NCI-H2171 (cell line): Measurements from ENCODE around the gene ATP5PO.
A peak's percentile ranks its signal among the peaks of the same experiment; 100 is the strongest.
"Not testable (repeated sequence)": the region's sequence is repeated elsewhere in the genome, so short reads cannot be mapped to it uniquely, and the experiment has no call there.

ENCODE experiments used
- DNase-seq: peaks from one replicate; lab custom pipeline; 2025; lab: John Stamatoyannopoulos, UW

ATP5PO gene

DNA sequence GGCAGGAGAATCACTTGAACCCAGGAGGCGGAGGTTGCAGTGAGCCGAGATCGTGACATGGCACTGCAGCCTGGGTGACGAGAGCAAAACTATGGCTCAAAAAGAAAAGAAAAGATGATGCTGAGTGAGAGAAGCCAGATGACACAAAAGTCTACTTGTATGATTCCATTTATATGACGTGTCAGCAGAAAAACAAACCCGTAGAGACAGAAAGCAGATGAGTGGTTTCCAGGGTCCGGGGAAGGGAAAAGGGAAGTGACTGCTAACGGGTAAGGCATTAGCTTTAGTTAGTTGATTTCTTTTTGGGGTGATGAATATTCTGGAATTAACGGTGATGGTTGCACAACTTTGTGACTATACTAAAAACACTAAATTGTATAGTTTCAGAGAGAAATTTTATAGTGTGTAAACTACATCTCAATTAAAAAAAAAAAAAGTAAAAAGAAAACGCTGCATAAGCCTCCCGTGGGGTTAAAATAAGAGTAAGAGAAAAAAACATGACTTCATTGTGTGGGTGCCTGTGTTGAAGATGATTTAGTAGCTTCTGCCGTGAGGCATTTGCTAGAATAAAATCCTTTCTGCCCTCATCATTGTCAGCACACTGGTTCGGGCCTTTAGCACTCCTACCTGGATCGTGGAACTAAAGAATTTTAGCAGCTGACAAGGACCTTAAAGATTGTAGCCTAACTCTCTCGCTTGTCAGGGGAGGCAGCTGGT is 24.7 kb upstream of the ATP5PO start:
- no peak for DNase-seq

DNA sequence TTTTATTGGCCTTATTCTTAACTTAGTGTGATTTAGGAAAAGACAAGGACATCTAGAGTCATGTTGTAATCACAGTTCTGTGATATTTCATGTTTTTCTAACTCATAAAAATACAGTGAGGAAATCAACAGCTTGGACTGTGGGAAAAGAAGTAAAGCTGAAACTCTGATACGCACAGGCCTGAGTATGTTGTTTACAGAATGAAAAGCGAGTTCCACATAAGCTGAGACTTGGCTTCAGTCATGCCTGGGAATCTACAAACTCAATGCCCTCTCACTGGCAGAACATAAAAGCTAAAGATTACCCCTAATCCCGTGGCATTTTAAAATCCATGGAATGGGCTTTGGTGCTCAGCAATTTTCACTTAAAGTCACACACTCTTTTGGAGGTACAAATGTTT is 23.6 kb upstream of the ATP5PO start:
- no peak for DNase-seq

DNA sequence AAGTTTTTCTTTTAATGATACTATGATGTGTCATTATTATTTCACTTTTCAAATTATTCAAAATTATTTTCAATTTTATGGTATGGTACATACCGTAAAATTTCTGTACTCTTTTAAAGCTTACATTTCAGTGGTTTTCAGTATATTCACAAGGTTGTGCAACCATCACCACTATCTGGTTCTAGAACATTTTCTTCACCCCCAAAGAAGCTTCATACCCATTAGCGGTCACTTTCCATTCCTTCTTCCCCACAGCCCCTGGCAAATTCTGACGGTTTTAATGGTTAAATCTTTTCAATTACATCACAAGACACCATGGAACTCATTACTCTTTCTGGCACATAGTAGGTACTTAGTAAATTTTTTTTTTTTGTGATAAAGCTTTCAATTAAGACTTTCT is 22.8 kb upstream of the ATP5PO start:
- DNase-seq: no peak

DNA sequence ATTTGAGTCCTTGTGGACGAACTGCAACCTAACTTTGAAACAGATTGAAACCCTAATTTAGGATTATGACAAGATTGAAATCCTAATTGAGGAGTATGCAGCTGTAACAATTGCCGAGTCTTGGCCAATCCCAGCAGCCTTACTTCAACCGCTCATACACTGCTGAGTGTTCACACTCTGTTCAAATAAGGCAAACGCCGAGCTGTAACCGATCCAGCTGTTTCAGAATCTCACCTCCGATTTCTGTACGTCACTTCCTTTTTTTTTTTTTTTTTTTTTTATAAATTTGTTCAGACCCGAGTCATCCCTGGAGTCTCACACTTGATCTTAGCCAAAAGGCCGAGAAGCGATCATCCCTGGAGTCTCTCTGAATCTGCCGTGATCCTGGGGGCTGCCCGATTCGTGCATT is 22.3 kb upstream of the ATP5PO start:
- DNase-seq: no peak

DNA sequence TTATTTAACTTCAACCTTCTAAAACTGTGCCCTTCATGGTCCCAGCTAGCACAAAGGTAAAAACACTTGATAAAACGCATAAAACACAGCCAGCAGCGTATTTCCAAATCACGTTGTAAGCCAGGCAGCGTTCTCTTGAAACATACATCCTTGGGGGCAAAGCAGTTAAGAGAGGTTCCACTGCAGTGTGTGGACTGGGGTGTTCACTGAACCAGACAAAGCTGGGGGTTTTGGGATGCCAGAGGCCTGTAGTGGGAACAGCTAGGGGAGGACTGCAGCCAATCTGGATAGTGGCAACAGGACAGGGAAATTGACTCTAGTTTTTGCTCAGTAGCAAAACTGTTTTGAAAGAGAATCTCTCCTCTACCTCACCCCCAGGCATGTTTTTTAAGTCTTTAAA is 21.5 kb upstream of the ATP5PO start:
- no peak for DNase-seq

DNA sequence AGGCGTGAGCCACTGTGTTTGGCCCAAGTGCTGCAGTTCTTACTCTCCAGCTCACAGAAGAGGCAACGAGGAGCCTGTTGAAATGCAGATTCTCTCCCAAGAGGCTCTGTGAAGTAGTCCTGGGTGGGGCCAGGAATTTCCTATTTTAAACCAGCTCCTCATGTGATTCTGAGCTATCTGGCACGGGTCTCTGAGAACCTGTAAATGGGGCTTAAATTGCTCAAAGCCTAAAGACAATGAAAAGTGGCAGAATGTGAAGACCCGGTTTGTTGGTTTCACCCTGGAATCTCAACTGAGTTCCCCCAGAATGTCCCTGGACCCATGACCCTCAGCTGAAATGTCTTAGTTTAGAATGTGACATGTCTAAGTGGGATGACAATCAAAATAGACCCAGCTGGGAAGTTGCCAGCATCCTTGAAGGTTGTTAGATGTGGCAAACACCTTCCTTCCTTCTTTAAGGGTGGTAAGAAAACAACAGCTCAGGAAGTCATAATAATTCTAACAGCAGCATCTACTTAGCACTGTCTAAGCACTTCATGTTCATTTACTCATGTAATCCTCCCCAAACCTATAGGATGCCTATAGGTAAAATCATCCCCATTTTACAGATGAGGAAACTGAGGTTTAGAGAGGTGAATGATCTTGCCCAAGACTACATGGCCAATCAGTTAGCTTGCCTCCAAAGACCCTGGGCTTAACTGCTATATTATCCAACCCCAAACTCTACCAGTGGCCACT is 20.9 kb upstream of the ATP5PO start:
- DNase-seq: no peak

DNA sequence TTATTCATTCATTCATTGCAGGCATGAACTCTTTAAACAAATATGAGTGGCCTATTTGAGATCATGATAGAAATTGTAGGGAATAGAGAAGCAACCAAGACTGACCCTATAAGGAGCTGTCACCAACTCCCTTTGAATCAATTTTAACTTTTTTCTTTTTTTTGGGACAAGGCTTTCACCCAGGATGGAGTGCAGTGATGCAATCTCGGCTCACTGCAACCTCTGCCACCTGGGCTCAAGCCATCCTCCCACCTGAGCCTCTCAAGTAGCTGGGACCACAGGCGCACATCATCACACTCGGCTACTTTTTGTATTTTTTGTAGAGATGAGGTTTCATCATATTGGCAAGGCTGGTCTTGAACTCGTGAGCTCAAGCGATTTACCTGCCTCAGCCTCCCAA is 17.1 kb upstream of the ATP5PO start:
- DNase-seq: no peak

DNA sequence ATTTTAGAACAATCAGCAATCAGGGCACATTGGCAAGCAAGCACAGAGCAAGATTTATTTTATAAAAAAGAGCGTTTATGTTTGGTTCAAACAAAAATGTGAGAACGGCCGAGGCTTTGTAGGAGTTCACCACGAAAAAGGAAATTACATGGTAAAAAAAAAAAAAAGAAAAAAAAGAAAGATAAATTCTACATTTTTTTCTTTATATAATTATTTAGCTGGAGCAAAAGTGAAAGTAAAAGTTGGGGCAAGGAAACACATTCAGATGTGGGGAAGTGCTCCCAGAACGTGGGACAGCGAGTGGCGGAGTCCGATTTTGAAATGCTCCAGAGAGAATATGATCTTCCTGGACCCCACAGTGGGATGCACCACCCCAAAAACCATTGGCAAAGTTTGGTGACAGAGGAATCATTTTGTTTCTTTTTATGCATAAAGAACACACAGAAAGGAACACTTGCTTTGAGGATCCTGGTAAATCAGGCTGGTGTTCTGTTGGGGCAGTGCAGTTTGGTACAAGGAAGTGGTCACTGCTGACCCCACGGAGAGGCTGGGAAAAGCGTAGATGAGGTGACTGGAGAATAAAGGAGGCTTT is 16.3 kb upstream of the ATP5PO start:
- DNase-seq: no peak

DNA sequence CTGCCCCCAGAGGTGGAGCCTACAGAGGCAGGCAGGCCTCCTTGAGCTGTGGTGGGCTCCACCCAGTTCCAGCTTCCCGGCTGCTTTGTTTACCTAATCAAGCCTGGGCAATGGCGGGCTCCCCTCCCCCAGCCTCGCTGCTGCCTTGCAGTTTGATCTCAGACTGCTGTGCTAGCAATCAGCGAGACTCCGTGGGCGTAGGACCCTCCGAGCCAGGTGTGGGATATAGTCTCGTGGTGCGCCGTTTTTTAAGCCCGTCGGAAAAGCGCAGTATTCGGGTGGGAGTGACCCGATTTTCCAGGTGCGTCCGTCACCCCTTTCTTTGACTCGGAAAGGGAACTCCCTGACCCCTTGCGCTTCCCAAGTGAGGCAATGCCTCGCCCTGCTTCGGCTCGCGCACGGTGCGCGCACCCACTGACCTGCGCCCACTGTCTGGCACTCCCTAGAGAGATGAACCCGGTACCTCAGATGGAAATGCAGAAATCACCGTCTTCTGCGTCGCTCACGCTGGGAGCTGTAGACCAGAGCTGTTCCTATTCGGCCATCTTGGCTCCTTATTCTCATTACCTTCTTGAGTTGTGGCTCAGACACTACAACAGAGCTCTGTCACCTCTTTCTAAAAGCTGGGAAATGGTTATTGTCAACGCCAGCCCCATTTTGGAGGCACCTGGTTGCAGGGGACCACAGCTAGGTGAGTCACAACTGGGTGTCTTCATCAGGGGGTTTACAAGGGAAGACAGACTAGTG is 15.6 kb upstream of the ATP5PO start:
- peak; percentile 20 for DNase-seq

DNA sequence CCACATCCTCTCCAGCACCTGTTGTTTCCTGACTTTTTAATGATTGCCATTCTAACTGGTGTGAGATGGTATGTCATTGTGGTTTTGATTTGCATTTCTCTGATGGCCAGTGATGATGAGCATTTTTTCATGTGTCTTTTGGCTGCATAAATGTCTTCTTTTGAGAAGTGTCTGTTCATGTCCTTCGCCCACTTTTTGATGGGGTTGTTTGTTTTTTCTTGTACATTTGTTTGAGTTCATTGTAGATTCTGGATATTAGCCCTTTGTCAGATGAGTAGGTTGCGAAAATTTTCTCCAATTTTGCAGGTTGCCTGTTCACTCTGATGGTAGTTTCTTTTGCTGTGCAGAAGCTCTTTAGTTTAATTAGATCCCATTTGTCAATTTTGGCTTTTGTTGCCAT is 10.6 kb upstream of the ATP5PO start:
- not testable (repeated sequence) for DNase-seq

DNA sequence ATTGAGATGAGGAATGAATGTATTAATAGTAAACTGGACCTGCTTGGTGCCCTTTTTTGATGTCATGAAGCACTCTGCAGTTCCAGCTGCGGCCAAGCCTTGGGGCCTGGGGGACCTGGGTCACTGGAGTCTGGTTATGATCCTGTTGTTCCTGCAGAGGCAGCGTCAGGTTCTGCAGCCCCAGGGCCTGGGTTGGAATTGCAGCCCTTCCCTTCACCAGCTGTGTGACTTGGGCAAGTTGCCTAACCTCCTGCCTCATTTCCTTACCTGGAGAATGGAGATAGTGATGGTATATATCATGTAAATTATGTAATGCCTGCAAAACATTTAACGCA is 9.1 kb upstream of the ATP5PO start:
- no peak for DNase-seq

DNA sequence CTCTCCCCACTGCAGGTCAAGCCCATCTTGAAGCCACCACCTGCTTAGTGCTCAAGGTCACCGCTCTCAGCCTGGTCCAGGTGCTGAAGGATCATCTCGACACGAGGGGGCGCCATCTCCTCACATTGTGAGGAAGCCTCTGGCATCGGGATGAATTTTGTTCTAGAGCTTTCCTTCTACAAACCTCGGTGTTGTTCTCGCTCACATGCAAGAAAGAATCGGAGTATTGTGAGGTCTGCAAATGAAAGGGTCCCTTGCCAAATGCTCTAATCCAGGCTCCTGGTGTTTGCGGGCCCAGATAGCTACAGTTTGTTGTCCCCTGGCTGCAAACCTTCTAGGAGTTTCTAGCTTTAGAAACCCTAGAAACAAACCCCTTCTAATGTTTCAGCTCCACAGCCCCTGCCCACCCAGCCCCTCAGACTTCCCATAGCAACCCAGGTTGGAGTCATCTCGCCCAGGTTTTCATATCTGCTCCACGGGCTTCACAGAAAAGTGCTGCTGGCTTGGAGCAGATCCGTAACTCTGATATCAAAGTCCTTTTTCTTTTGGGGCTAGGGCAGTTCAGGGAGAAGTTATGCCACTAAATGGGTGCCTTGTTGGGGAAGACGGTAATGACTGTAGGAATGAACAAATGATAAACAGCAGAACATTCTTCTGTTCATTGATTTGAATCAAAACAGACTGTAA is 8.6 kb upstream of the ATP5PO start:
- peak; percentile 71 for DNase-seq

DNA sequence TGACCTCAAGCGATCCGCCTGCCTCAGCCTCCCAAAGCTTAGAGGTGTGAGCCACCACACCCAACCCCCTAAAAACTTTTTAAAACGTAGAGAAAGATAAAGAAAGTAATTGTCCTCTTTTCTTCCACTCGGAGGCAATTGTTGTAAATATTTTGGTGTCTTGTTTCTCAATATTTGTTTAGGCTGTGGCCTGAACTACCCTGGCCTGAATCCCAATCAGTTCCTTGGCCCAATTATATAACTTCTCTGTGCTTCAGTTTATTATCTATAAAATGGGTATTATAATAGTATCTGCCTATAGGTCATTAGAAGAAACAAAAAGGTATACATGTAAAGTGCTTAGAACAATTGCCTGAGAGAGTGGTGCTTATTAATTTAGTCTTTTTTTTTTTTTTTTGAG is 1.8 kb upstream of the ATP5PO start:
- DNase-seq: no peak

DNA sequence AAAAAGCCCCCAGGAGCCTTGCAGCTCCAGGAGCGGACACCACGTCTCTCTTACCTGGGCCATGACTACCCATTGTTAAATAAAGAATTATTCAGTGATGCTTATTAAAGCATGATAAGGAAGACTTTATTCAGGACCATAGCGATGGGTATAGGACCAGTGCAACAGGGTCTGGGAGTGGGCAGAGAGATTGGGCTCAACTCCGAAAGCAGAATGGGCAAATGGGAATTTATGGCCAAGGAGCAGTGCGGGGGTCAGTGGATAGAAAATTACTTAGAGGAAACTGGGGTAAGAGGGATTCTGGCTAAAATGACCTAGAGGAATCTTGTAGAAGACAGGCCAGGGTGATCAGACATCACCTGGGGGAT is 580 bp upstream of the ATP5PO start:
- DNase-seq: no peak

DNA sequence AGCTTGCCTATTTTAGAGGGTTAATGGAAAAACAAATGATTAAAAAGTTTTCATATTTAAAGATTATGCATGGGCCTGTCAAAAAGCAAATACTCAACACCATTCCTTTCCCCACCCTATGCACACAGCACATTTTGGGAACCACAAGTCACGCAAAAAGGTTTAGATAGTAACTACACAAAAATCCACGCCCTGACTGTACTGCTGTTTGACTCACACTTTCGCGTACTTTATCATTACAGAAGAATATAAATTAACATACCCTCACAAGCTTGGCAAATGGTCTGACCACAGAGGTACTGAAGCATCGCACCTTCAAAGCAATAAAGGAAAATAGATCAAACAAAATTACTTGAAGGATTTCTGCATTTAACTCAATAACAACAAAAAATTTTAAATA is 1.4 kb downstream of the ATP5PO start:
- no peak for DNase-seq

DNA sequence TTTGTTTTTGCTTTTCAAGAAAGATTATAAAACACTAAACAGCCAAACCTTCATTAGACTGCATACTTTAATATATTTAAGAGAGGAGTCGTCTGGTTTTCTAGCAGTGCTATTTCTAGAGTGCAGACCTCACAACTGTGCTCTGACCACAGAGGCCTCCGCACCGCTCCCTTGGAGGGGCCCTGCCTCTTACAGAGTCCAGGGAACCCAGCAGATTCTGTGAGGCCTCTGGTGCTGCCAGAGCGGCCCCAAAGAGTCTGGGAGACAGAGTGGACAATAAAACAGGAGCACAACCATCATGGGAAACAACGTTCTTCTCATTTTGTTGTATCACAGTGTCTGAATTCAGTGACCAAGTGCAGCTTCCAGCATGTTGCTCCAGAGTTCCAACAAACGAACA is 5.8 kb downstream of the ATP5PO start:
- no peak for DNase-seq

DNA sequence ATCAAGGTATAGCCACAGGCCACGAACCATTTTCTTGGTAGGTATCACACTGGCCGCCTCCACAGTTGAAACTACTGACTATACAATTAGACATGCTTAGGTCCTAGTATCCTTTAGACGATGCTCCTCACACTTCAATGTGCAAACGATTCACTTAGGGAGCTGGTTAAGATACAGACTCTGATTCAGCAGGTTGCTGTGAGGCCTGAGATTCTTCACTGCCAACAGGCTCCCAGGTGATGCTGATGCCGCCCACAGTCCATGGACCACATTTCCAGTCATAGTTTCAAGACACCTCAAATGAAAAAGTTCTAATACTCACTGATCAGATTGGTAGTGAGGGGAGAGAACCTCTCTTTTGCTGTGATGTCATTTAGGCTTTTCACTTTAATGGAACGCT is 6.8 kb downstream of the ATP5PO start:
- no peak for DNase-seq

DNA sequence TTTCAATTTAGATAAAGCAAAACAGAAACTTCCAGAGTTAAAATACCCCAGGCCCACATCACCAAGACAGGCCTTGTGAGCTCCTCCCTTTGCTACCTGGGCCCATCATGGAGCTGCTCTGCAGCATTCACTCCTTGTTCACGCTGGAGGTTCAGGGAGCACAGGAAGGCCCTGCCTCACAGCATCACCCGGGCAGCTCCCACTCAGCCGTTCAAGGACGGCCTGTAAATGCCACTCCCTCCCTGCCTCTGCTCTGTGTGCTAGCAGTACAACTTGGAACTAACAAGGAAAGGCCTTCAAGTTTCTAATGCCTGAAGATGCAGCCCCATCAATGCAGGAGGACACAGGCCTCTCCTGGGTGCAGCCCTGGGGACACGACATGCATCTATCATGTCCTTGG is 11.6 kb downstream of the ATP5PO start:
- no peak for DNase-seq

DNA sequence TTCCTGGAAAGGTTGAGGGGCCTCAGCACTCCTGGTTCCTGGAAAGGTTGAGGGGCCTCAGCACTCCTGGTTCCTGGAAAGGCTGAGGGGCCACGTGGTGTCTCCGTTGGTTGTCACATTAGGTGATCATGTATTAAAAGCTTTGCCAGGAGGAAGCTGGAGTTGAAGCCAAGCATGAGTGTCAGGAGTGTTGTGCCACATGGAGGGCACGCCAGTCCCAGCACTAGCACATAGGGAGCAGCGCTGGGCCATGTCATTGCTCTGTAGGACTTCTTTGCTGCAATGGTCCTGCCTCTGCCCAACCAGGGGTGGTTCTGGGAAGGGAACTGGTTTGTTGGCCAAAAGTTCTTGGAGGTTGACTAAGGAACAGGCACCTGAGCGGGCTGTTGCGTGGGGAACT is 13.3 kb downstream of the ATP5PO start:
- no peak for DNase-seq

DNA sequence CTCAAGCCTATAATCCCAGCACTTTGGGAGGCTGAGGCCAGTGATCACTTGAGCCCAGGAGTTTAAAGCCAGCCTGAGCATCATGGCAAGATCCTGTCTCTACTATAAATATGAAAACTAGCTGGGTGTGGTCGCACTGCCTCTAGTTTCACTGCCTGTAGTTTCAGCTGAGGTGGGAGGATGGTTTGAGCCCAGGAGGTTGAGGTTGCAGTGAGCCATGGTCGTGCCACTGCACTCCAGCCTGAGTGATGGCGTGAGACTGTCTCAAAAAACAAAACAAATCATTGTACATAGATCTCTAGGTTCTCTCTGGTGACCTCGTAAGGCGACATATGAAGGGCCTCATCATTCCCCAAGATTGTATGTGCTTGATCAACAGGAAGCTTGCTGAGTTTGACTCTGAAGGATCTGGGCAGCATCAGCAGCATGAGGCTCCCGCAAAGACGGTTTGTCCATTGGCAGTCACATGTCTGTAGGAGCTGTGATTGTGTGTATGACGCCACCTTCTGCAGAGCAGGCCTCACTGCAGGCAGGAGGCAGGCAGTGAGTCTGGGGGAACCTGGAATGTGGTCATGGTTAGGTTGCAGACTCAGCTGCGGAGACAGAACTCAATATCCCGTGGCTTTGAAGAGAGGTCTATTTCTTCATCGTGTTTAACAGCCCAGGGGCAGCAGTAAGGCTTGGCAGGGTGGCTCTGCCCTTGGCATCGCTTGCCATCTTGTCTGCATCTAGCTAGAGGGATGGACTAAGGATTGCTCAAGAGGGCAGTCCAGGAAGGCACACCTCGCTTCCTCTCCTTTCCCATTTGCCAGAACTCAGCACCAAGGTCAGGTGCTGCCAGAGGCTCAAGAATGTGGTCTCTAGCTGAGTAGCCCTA is 14.0 kb downstream of the ATP5PO start:
- DNase-seq: no peak

DNA sequence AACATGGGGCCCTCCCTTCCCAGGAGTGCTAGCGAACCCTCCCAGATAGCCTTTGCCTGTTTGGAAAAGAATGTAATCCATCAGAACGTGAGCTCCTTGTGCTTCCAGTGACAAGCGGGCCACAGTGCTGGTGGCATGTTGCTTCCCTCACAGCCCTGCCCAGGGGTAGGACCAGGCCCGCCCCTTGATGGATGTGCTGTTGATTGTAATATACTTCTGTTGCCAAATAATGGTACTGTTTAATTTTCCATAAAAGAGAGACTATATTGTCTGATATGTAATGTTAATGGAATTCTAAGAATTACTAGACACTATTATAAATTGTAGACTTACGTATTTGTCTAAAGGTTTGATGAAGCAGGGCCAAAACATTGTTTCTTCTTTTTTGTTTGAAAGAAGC is 16.4 kb downstream of the ATP5PO start:
- no peak for DNase-seq
